ENCODE data around the gene EDIL3.

DNA sequence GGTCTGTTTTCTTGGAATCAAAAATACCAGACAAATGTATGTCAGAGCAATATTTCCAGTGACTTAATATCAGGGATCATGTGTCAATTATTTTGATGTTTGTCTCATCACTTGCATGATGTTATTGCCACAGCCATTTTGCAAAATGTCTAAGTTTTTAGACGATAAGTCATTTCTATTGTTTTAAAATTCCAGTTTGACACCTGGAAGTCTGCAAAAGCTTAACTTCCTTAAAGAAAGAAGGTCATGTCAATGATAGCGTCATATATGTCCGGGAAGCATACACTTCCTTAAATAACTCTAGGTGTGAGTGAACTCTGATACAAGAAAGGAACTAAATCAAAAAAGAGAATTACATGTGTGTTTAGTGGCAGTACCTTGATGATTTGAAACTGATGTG lies 259.5 kb downstream of the EDIL3 start:
- TF ChIP-seq ATF2 (IDR thresholded peaks at IDR 0.05; ENCODE audit: low read length) (no peak), SP1 (IDR thresholded peaks at IDR 0.05; ENCODE audit: low read depth, low read length) (no peak), TAF1 (IDR thresholded peaks at IDR 0.05; ENCODE audit: low read depth, low read length) (no peak), SIX5 (IDR thresholded peaks at IDR 0.05; ENCODE audit: low read depth, low read length) (no peak), POLR2A (IDR thresholded peaks at IDR 0.05; ENCODE audit: control extremely low read depth in 1 of 2, low read depth in 2 of 2, low read length in 2 of 2) (no peak), JUND (IDR thresholded peaks at IDR 0.05; ENCODE audit: low read length) (no peak), TCF12 (IDR thresholded peaks at IDR 0.05; ENCODE audit: low read depth, low read length) (no peak), HDAC2 (IDR thresholded peaks at IDR 0.05; ENCODE audit: borderline replicate concordance in 1 of 2, low read depth in 2 of 2, low read length in 2 of 2) (no peak), RBBP5 (IDR thresholded peaks at IDR 0.05; ENCODE audit: borderline replicate concordance, low read depth, low read length) (no peak), SRF (IDR thresholded peaks at IDR 0.05; ENCODE audit: low read depth, low read length) (no peak), JUN (IDR thresholded peaks at IDR 0.05; ENCODE audit: low read depth, low read length) (no peak)
- TF ChIP-seq, protein P1, sequence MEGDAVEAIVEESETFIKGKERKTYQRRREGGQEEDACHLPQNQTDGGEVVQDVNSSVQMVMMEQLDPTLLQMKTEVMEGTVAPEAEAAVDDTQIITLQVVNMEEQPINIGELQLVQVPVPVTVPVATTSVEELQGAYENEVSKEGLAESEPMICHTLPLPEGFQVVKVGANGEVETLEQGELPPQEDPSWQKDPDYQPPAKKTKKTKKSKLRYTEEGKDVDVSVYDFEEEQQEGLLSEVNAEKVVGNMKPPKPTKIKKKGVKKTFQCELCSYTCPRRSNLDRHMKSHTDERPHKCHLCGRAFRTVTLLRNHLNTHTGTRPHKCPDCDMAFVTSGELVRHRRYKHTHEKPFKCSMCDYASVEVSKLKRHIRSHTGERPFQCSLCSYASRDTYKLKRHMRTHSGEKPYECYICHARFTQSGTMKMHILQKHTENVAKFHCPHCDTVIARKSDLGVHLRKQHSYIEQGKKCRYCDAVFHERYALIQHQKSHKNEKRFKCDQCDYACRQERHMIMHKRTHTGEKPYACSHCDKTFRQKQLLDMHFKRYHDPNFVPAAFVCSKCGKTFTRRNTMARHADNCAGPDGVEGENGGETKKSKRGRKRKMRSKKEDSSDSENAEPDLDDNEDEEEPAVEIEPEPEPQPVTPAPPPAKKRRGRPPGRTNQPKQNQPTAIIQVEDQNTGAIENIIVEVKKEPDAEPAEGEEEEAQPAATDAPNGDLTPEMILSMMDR (IDR thresholded peaks at IDR 0.05; ENCODE audit: control extremely low read depth in 1 of 3, insufficient read depth in 1 of 3, low read depth in 1 of 3, low read length in 3 of 3) = no peak

All from H1 (cell line).